ENCODE results near the gene PTPRJ. TPM values are rescaled to one million over a fixed set of nuclear protein-coding genes. Genes with fewer than 3 reads are reported as not detected.

PTPRJ gene
- total and polyA plus RNA-seq, 4 donors = 4.1 to 24.7 (median 14.6) TPM

DNA sequence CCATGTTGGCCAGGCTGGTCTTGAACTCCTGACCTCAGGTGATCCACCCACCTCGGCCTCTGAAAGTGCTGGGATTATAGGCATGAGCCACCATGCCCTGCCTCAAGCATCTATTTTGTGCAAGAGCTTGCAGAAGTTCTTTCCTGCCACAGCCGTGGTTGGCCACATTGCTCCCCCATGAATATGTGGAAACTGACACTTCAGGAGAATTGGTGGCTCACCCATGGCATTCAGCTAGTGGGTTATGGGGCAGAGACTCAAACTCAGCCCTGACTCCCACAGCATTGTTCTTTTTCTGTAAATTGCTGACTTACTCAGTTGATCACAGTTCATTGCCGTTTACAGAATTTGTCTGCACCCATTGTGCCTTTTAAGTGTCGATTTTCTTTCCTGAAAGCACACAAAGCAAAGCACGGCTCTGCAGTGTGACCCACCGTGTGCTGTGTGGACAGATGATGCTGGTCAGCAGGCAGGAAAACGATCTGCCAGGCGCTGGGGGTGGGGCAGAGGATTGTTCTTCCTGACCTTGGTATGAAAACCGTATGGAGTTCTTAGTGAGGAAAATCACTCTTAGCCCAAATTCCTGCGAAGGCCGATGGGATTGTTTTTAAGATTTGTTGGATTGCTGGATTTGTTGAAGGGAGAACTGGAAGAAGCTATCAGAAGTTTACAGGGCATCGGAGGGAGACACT, 115.6 kb downstream of the PTPRJ start:
- peaks cover 18 to 80% (median 50%) of the 10 kb centered on the region in 4 donors for H3K4me1 ChIP-seq (ENCODE audit: control insufficient read depth in 4 of 4, insufficient read depth in 4 of 4, low read length in 3 of 4)
- DNase-seq (ENCODE audit: low spot score) = no peak
- H3K9ac ChIP-seq (ENCODE audit: low read depth in 1 of 2, low read length in 2 of 2) = peak overlapping the region in 1 of 2 donors; percentile 34
- H3K4me3 ChIP-seq (ENCODE audit: low read depth in 1 of 3, low read length in 3 of 3) = no peak overlapping the region
- H3K27ac ChIP-seq (ENCODE audit: low read depth in 1 of 2, low read length in 2 of 2) = peak overlapping the region; percentile 20 to 64
- 34% methylated on average over 12 of the region's 12 CpGs for WGBS
- no peaks in the 10 kb centered on the region for H3K27me3 ChIP-seq (ENCODE audit: control insufficient read depth in 4 of 4, insufficient read depth in 4 of 4, low read length in 3 of 4)
- H3K36me3 ChIP-seq (ENCODE audit: control insufficient read depth in 4 of 4, insufficient read depth in 3 of 4, low read depth in 1 of 4, low read length in 3 of 4) = no peaks in the 10 kb centered on the region
- H3K9me3 ChIP-seq (ENCODE audit: control insufficient read depth in 4 of 4, low read length in 3 of 4) = no peaks in the 10 kb centered on the region
- TF ChIP-seq, protein P1, sequence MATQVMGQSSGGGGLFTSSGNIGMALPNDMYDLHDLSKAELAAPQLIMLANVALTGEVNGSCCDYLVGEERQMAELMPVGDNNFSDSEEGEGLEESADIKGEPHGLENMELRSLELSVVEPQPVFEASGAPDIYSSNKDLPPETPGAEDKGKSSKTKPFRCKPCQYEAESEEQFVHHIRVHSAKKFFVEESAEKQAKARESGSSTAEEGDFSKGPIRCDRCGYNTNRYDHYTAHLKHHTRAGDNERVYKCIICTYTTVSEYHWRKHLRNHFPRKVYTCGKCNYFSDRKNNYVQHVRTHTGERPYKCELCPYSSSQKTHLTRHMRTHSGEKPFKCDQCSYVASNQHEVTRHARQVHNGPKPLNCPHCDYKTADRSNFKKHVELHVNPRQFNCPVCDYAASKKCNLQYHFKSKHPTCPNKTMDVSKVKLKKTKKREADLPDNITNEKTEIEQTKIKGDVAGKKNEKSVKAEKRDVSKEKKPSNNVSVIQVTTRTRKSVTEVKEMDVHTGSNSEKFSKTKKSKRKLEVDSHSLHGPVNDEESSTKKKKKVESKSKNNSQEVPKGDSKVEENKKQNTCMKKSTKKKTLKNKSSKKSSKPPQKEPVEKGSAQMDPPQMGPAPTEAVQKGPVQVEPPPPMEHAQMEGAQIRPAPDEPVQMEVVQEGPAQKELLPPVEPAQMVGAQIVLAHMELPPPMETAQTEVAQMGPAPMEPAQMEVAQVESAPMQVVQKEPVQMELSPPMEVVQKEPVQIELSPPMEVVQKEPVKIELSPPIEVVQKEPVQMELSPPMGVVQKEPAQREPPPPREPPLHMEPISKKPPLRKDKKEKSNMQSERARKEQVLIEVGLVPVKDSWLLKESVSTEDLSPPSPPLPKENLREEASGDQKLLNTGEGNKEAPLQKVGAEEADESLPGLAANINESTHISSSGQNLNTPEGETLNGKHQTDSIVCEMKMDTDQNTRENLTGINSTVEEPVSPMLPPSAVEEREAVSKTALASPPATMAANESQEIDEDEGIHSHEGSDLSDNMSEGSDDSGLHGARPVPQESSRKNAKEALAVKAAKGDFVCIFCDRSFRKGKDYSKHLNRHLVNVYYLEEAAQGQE (IDR thresholded peaks at IDR 0.05) = peak; percentile 59
- TF ChIP-seq RAD21 (IDR thresholded peaks at IDR 0.05) = peak in 1 of 2 donors; percentile 8
- TF ChIP-seq, protein P2, sequence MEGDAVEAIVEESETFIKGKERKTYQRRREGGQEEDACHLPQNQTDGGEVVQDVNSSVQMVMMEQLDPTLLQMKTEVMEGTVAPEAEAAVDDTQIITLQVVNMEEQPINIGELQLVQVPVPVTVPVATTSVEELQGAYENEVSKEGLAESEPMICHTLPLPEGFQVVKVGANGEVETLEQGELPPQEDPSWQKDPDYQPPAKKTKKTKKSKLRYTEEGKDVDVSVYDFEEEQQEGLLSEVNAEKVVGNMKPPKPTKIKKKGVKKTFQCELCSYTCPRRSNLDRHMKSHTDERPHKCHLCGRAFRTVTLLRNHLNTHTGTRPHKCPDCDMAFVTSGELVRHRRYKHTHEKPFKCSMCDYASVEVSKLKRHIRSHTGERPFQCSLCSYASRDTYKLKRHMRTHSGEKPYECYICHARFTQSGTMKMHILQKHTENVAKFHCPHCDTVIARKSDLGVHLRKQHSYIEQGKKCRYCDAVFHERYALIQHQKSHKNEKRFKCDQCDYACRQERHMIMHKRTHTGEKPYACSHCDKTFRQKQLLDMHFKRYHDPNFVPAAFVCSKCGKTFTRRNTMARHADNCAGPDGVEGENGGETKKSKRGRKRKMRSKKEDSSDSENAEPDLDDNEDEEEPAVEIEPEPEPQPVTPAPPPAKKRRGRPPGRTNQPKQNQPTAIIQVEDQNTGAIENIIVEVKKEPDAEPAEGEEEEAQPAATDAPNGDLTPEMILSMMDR (IDR thresholded peaks at IDR 0.05; ENCODE audit: low read depth, low read length, missing input control) = no peak
- TF ChIP-seq, protein P3, sequence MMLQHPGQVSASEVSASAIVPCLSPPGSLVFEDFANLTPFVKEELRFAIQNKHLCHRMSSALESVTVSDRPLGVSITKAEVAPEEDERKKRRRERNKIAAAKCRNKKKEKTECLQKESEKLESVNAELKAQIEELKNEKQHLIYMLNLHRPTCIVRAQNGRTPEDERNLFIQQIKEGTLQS (IDR thresholded peaks at IDR 0.05) = no peak
- TF ChIP-seq YY1 (IDR thresholded peaks at IDR 0.05) = peak; percentile 30
- TF ChIP-seq JUND (IDR thresholded peaks at IDR 0.05) = peak in 1 of 2 donors; percentile 19
- TF ChIP-seq HNF4A (conservative IDR thresholded peaks at IDR 0.05) = peak in 1 of 2 donors; percentile 67
- TF ChIP-seq NR2F2 (IDR thresholded peaks at IDR 0.05) = no peak
- TF ChIP-seq RXRA (IDR thresholded peaks at IDR 0.05) = peak in 1 of 2 donors; percentile 63

DNA sequence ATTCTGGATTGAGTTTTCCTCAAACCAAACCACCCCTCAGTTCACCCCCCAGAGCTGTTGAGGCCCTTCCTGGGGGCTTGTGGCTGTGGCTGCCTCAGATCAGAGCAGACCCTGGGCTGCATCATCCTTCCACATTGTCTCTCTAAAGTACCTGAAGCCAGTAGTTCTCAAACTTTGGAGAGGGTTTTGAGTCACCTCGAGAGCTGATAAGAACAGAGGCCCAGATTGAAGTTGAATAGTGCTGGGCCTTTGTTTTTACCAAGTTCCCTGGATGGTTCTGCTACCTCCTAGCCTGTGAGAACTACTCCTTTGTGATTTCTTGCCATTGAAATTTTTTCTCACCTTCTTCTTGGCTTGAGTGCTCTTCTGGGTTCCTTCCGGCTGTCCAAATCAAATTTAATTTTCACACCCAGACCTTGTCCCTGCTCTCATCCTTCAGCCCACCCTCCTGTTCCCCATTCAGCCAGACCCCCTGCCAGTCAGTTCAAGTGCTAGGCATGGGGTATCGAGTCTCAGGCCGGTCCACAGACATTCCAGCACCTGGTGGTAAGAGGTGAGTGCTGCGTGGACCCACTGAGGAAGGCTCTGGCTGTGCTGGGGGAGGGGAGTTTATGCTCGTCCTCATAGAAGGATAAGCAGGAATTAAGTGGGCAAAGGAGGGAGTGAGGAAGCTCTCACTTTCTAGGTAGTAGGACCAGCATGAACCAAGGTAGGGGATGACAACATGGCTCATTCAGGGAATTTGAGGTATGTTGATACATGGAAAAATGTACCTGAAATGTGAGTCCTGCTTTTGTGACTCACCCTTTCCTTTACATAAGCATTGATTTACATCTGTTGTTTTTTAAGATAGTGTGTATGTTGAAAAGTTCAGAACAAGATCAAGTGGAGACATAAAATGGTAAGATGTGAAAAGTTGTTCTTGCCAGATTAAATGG, 116.5 kb downstream of the PTPRJ start:
- Histone ChIP-seq H3K36me3 (ENCODE audit: control insufficient read depth in 4 of 4, insufficient read depth in 3 of 4, low read depth in 1 of 4, low read length in 3 of 4) (no peaks in the 10 kb centered on the region), H3K9ac (ENCODE audit: low read depth in 1 of 2, low read length in 2 of 2) (peak overlapping the region in 1 of 2 donors; percentile 34), H3K9me3 (ENCODE audit: control insufficient read depth in 4 of 4, low read length in 3 of 4) (no peaks in the 10 kb centered on the region), H3K27ac (ENCODE audit: low read depth in 1 of 2, low read length in 2 of 2) (peak overlapping the region; percentile 20 to 64), H3K27me3 (ENCODE audit: control insufficient read depth in 4 of 4, insufficient read depth in 4 of 4, low read length in 3 of 4) (no peaks in the 10 kb centered on the region), H3K4me1 (ENCODE audit: control insufficient read depth in 4 of 4, insufficient read depth in 4 of 4, low read length in 3 of 4) (peaks cover 22 to 82% (median 58%) of the 10 kb centered on the region in 4 donors), H3K4me3 (ENCODE audit: low read depth in 1 of 3, low read length in 3 of 3) (no peak overlapping the region)
- no peak for DNase-seq (ENCODE audit: low spot score)
- no peak for TF ChIP-seq YY1 (IDR thresholded peaks at IDR 0.05)
- TF ChIP-seq, protein P1 (IDR thresholded peaks at IDR 0.05) = no peak
- TF ChIP-seq NR2F2 (IDR thresholded peaks at IDR 0.05) = no peak
- TF ChIP-seq EGR1 (IDR thresholded peaks at IDR 0.05; ENCODE audit: low read depth in 2 of 2) = no peak
- WGBS = 87% methylated on average over 6 of the region's 6 CpGs

All from liver (tissue), 9 donors.